Kidney capillary endothelial cell (primary cell): ENCODE data around the gene UBE2J1.
A peak's percentile ranks its signal among the peaks of the same experiment; 100 is the strongest.
"Not testable (repeated sequence)": the region's sequence is repeated elsewhere in the genome, so short reads cannot be mapped to it uniquely, and the experiment has no call there.

Experiments
- DNase-seq: peaks from one replicate; pipeline ENCODE4 v3.0.0-alpha.2; 2018; ENCODE audit warnings: low spot score

UBE2J1 gene

GRCh38 chr6:89320012-89320559 lies 32.4 kb downstream of the UBE2J1 start:
- no peak for DNase-seq

DNA sequence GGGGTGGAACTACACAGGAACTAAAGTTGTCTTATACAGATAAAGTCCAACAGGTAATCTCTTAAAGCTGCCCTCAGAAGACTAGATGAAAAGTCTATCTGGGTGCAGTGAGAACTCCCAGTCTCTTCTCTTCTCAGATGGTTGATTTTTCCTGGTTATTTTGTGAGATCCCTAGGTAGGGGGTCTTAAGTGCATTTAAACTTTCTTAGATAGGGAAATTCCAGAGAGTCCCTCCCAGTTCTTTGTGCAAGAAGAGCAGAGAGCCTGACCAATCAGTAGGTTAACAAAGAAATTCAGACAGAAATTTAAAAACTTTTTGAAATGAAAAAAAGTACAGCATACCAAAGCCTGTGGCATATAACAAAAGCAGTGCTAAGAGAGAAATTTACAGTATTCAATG lies 35.5 kb downstream of the UBE2J1 start:
- DNase-seq, result no peak

- peak; percentile 71 for DNase-seq
Observed at GRCh38 chr6:89315249-89315885, 37.2 kb downstream of the UBE2J1 start, which contains the start of gene GABRR2. GABRR2 (minus strand) TSS chr6:89315299; CDS start chr6:89315165, 134 bp downstream.

DNA sequence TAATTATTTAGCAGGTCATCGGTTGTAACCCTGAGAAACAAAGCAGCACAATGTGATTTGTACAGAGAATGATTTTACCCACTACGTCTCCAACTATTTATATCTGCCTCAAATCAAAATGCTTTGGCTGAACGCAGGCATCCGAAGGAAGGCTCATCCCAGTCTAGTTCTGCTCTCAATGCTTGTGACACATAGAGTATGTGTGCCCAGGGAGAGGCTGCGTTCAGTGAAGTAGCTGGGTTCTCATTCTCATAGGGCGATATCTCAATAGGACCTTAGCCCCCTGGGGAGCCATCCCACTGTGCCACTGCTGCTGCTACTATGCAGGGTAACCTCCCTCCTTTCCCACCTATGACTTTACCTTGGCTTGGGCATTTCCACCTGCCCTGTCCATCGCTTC lies 37.8 kb downstream of the UBE2J1 start:
- DNase-seq, result no peak

DNA sequence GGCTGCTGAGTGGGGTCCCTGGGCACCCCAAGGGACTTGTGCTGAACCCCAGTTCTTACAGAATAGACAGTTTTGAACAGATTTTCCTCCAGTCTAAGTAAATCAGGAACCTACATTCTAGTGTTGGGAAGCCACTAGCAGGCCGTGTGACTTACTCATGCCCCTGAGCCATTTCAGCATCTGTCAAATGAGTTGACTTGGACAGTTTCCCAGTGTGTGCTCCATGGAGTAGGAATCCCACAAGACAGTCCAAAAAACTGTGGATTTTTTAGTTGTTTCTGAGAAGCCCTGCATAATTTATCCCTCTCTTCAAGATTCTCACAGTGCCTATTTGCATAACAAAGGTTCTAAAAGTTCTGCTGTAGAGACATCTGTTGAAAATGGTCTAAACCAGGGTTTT lies 39.5 kb downstream of the UBE2J1 start:
- DNase-seq, result no peak

DNA sequence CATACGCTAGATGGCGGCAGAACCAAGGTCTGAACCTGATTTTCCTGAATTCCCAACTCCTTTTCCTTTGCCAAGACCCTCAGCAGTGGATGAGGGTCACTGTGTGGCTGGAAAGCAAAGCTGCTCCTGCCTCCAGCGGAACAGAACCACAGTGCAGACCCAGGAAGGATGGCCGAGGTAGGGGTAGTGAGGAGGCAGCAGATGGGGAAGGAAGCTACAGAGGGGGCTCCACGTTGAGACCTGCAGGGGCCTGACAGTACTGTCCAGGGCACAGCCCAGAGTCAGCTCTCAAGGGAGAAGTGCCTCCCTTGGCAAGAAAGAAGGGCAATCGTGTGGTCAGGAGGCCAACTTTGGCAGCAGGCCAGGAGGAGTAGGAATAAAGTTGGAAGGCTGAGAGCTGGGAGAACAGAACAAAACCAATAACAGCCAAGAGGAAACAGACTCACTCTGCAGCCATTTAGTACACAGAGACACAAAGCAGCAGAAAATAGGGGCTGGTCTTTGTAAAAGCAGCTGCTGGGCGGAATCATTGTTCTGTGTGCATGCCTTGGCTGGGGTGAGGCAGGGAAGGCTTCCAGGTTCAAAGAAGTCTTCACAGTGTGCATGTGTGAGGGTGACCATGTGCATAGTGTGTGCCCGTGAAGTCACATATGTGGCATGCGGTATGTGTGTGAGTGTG lies 40.5 kb downstream of the UBE2J1 start:
- DNase-seq, result peak; percentile 92

GRCh38 chr6:89311530-89311852 lies 41.0 kb downstream of the UBE2J1 start:
- no peak for DNase-seq

GRCh38 chr6:89310929-89311328 lies 41.6 kb downstream of the UBE2J1 start:
- no peak for DNase-seq

- no peak for DNase-seq
Observed at GRCh38 chr6:89308525-89309395, 43.8 kb downstream of the UBE2J1 start.

DNA sequence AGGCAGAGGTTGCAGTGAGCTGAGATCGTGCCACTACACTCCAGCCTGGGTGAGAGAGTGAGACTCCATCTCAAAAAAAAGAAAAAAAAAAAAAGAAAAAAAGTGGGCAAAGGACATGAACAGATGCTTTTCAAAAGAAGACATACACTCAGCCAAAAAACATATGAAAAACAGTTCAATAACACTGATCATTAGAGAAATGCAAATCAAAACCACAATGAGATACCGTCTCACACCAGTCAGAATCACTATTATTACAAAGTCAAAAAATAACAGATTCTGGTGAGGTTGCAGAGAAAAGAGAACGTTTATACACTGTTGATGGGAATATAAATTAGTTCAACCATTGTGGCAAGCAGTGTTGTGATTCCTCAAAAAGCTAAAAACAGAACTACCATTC lies 48.0 kb downstream of the UBE2J1 start:
- not testable (repeated sequence) for DNase-seq

DNA sequence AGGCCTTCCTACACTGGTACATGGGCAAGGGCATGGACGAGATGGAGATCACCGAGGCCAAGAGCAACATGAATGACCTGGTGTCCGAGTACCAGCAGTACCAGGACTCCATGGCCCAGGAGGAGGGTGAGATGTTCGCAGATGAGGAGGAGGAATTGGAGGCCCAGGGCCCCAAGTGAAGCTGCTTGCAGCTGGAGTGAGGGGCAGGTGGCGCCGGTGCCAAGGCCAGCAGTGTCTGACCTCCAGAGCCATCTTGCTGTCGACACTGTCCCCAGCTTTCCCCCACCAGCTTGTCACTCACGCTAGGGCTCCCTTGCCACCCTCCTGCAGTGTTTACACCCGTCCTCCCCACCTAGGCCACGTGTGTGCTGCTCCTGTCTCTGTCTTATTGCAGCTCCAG lies 49.6 kb downstream of the UBE2J1 start:
- DNase-seq, result no peak

- DNase-seq, result no peak
Observed at GRCh38 chr6:89302195-89302770, 50.2 kb downstream of the UBE2J1 start.

DNA sequence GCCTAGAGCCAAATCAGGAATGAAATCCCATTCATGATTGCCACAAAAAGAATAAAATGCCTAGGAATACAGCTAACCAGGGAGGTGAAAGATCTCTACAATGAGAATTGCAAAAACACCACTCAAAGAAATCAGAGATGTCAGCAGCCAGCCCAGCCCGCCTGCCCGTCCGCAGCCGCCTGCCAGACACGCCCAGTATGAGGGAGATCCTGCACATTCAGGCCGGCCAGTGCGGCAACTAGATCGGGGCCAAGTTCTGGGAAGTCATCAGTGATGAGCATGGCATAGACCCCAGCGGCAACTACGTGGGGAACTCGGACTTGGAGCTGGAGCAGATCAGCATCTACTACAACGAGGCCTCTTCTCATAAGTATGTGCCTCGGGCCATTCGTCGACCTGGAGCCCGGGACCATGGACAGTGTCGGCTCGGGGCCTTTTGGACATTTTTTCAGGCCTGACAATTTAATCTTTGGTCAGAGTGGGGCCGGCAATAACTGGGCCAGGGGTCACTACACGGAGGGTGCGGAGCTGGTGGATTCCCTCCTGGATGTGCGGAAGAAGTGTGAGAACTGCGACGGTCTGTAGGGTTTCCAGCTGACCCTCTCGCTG lies 50.8 kb downstream of the UBE2J1 start:
- DNase-seq, result no peak

DNA sequence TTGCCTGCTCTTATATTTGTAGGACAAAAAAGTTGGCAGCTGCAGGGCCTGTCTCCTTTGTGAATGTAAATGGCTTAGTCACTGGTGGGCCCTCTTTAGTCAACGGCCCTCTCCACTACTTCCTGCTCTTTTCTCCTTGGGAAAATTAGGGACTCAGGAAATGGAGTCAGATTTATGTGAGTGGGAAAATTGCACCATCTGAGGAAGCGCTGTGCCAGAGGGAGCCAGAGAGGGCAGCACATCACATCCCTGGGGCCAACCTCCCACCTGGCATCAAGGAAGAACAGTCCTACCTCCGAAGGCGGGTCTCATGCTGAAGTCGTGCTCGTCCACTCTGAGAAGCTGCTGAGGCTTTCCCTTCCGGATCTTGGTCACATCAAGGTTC lies 53.1 kb downstream of the UBE2J1 start:
- peak; percentile 90 for DNase-seq

DNA sequence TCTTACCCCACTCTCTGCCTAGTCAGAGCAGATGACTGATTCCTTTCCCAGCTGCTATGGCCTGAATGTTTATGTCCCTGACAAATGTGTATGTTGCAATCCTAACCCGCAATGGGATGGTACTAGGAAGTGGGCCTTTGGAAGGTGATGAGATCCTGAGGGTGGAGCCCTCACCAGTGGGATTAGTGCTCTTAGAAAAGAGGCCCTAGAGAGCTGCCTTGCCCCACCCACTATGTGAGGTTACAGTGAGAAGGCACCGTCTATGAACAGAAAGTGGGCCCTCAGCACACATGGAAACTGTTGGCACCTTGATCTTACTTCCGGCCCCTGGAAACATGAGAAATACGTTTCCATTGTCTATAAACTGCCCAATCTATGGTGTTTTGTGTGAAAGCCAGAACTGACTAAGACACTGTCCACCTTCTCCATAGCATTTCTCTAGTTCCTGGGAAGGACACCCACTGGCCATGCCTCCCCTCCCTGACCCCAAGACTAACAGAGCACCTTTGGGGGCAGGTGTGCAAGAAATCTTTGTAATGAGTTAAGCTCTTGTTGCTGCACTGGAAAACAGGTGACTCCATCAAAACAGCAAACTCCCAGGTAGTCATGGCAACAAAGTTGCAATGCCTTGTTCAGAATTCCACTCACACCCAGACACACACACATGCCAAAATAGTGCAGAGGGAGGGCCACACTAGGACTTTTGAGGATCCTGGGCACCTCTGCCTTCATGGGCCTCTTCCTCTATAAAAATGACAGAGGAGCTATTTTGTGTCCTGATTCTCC lies 53.6 kb downstream of the UBE2J1 start:
- DNase-seq, result peak; percentile 31

GRCh38 chr6:89297695-89298351 lies 54.7 kb downstream of the UBE2J1 start:
- peak; percentile 97 for DNase-seq

DNA sequence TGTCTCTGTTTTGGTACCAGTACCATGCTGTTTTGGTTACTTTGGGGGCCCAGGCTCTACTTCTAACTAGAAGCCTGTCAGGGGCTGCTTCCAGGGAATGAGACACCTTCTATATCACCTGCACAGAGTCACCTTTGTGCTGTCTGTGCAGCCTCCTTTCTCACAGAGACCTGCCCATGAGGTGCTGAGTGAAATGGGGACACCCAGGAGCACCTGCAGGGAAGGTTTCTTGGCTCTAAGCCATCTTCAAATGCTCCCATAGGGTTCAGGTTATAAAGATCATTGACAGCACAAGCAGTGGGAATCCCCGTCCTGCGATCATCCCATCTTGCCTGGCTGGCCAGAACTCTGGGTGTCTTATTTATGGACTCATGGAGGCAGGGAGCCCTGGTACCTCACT lies 56.5 kb downstream of the UBE2J1 start:
- DNase-seq, result no peak

DNA sequence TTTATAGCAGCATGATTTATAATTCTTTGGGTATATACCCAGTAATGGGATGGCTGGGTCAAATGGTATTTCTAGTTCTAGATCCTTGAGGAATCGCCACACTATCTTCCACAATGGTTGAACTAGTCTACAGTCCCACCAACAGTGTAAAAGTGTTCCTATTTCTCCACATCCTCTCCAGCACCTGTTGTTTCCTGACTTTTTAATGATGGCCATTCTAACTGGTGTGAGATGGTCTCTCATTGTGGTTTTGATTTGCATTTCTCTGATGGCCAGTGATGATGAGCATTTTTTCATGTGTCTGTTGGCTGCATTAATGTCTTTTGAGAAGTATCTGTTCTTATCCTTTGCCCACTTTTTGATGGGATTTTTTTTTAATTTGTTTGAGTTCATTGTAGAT lies 57.4 kb downstream of the UBE2J1 start:
- DNase-seq, result not testable (repeated sequence)

DNA sequence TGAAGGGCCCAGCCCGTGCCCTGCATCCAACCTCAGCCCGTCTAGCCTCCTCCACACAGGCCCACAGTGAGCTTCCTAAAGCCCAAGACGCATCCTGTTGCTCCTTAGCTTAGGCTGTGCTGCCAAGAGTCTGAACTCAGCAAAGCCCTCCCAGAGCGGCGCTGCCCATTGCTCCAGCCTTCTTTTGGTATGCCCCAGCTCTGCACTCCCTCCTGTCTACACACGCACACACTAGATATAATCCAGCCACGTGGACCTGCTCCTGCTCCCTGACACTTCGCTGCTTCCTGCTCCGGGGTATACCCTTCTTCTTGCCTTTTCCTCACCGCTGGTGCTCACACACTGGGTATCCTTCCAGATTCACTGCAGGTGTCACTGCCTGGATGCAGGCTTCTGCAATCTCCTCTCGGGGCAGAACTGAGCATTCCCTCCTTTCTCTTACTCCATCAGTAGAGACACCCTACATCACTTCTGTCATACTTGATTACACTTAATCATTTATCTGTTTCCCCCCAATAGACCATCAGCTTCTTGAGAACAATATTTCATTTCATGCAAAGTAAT lies 61.2 kb downstream of the UBE2J1 start:
- no peak for DNase-seq
